Heart right ventricle (tissue), 16 donors: ENCODE measurements around the gene TCERG1L. TPM values are rescaled to one million over a fixed set of nuclear protein-coding genes. Genes with fewer than 3 reads are reported as not detected.

Source experiments
- ATAC-seq, 8 donors: fragments of 200-7000 bp; cut with Tn5 transposase; one replicate each; pipeline ENCODE4 v1.9.1; 2020; ENCODE audit warnings: mild to moderate bottlenecking in 8 of 8, moderate library complexity in 8 of 8, moderate number of reproducible peaks in 1 of 8
- DNase-seq, 2 donors: peaks; one replicate each; pipeline ENCODE4 v3.0.0-alpha.2; 2020
- H3K27ac ChIP-seq, 10 donors: fragments of 200-600 bp; sonication (generic) in 2 of 10; one replicate each; pipeline versions ENCODE4 v1.5.0 to v1.8.0; 2020 to 2022; ENCODE audit warnings: mild to moderate bottlenecking in 3 of 10
- H3K27me3 ChIP-seq, 7 donors: fragments of 200-600 bp; one replicate each; pipeline ENCODE4 v1.8.0; 2021 to 2022; ENCODE audit warnings: mild to moderate bottlenecking in 2 of 7
- H3K36me3 ChIP-seq, 9 donors: fragments of 200-600 bp; sonication (generic) in 1 of 9; one replicate each; pipeline versions ENCODE4 v1.5.0 to v1.8.0; 2020 to 2022; ENCODE audit warnings: mild to moderate bottlenecking in 2 of 9
- H3K4me1 ChIP-seq, 9 donors: fragments of 200-600 bp; sonication (generic) in 1 of 9; one replicate each; pipeline versions ENCODE4 v1.5.0 to v1.8.0; 2020 to 2022; ENCODE audit warnings: mild to moderate bottlenecking in 4 of 9
- H3K4me3 ChIP-seq, 10 donors: fragments of 200-600 bp; sonication (generic) in 2 of 10; one replicate each; pipeline versions ENCODE4 v1.5.0 to v1.8.0; 2020 to 2022; ENCODE audit warnings: mild to moderate bottlenecking in 7 of 10, moderate library complexity in 2 of 10
- H3K9me3 ChIP-seq, 11 donors: fragments of 200-600 bp in 10 of 11; sonication (generic) in 2 of 11; one replicate each; pipeline versions ENCODE4 v1.5.0 to v1.8.0; 2013 to 2022; ENCODE audit warnings: mild to moderate bottlenecking in 2 of 11, control low read depth in 1 of 11, moderate library complexity in 1 of 11
- WGBS, 2 donors: extraction: QIAGEN DNeasy Blood & Tissue Kit; methylation state at CpG; one replicate each; pipeline ENCODE4 v1.1.7; 2013; ENCODE audit warnings: inconsistent platforms in 1 of 2; 5-methylcytosine and 5-hydroxymethylcytosine counted together
- intact Hi-C, 10 donors: fragments of 100-400 bp; cut with DNase I; formaldehyde crosslinking; loops; one replicate each; pipeline versions ENCODE4 v1.11.1 to v1.14.2; 2022
- polyA plus RNA-seq, 2 donors: library from polyadenylated mRNA; stranded (reverse); fragments of 200-250 nt; gene quantifications; one replicate each; pipeline ENCODE4 v1.2.3, GENCODE V29; 2013
- total RNA-seq, 10 donors: library from RNA; stranded (reverse); fragmentation: NEBNext Ultra II Directional in 3 of 10; extraction: Animal tissue kit (Norgen Biotek cat#: 25700) in 3 of 10; gene quantifications; one replicate each; pipeline versions ENCODE4 v1.2.1 to v1.2.4, GENCODE V29; 2021 to 2023
- TF ChIP-seq, protein P1 (sequence below), 9 donors: fragments of 200-600 bp; sonication (generic) in 2 of 9; IDR thresholded peaks; one replicate each; pipeline versions ENCODE4 v1.5.0 to v1.8.0; 2021 to 2022; ENCODE audit warnings: antibody characterized with exemption in 9 of 9, mild to moderate bottlenecking in 5 of 9, moderate library complexity in 1 of 9
- donor health status: Arrhythmogenic right ventricular cardiomyopathy.
- donor health status: ischemic (EF 13 %, LVEDD 7.1; RV severe dilation, severe dysfunction).
- donor health status: healthy with polysubstance abuse.
- donor health status: DM: no; HTN: yes; CAD: no.
- donor health status: DM: no; HTN: no; CAD: no.
- donor health status: ischemic (EF 25% LVEDD 6.9; RV normal size, moderate dysfunction).
- donor health status: ischemic (EF 25% LVEDD 5.7; RV mildly dilated, moderate dysfunction).
- donor health status: healthy.
- donor health status: DM: yes; HTN: yes; CAD: no.
- donor health status: Ischemic cardiomyopathy.
- donor health status: ischemic (EF 35%, LVEDD 5.7; RV mildly dilated, moderate dysfunction).
- donor health status: nonischemic (EF 11% LVEDD 7.7; RV severe dilation, severe dysfunction).
- donor health status: DM: yes; HTN: yes; CAD: no.
- donor health status: PGD.
- donor health status: ischemic (EF 29% LVEDD 5.4; RV normal size, mild dysfunction).
- donor health status: nonischemic (EF 23%, LVEDD 6.1; RV moderate dilation, normal function).

Gene TCERG1L
- total and polyA plus RNA-seq, 12 donors, result 0.09 TPM; not detected in 10

DNA sequence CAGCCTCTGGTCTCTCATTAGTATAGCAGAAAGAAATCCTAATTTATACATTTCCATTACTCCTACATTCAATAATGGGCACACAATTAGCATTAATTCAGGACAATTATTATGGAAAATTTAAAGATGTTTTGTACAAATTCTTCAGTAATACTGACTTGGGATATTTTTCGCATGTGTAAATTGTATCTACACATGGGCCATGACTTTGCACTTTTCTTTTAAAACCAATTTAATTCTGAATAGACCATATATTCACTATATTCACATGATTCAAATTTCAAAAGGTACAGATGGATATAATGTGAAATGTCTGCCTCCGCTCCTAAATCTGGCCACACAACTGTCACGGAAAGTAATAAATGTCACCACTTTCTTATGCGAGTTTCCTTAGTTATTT, 123.0 kb downstream of the TCERG1L start:
- Histone ChIP-seq H3K4me3 (no peak overlapping the region), H3K27ac (no peak overlapping the region), H3K36me3 (no peaks in the 10 kb centered on the region), H3K9me3 (peaks cover 0 to 18% (median 7%) of the 10 kb centered on the region in 11 donors), H3K27me3 (peaks cover 0 to 36% (median 9%) of the 10 kb centered on the region in 7 donors), H3K4me1 (no peaks in the 10 kb centered on the region)
- ATAC-seq (no peak), DNase-seq (no peak)
- intact Hi-C loops, result no loop called here
- TF ChIP-seq, protein P1, sequence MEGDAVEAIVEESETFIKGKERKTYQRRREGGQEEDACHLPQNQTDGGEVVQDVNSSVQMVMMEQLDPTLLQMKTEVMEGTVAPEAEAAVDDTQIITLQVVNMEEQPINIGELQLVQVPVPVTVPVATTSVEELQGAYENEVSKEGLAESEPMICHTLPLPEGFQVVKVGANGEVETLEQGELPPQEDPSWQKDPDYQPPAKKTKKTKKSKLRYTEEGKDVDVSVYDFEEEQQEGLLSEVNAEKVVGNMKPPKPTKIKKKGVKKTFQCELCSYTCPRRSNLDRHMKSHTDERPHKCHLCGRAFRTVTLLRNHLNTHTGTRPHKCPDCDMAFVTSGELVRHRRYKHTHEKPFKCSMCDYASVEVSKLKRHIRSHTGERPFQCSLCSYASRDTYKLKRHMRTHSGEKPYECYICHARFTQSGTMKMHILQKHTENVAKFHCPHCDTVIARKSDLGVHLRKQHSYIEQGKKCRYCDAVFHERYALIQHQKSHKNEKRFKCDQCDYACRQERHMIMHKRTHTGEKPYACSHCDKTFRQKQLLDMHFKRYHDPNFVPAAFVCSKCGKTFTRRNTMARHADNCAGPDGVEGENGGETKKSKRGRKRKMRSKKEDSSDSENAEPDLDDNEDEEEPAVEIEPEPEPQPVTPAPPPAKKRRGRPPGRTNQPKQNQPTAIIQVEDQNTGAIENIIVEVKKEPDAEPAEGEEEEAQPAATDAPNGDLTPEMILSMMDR (IDR thresholded peaks at IDR 0.05), result no peak
- 94 to 96% methylated on average over 4 of the region's 4 CpGs for WGBS, 2 donors

DNA sequence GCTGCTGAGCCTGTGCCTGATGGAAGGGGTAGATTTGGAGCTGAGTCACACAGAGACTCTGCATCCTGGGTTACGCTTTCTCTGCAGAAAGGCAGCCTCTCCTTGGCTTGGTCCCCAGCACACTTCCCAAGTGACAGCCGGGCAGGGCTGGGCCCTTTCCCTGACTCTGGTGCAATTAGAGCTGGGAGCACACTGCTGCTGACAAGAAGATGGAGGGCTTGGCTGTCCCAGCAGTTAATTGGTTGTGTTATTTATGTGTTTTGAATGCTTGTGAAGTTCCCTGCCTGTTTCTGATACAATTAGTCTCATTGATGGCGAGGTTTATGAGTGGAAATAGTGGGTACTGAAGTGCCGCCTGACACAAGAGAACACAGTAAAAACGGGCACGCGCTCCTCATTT, 123.6 kb downstream of the TCERG1L start:
- Histone ChIP-seq H3K4me1 (no peaks in the 10 kb centered on the region), H3K27ac (no peak overlapping the region), H3K27me3 (peaks cover 0 to 38% (median 9%) of the 10 kb centered on the region in 7 donors), H3K9me3 (peaks cover 0 to 15% (median 6%) of the 10 kb centered on the region in 11 donors), H3K36me3 (no peaks in the 10 kb centered on the region), H3K4me3 (no peak overlapping the region)
- no peak for ATAC-seq
- intact Hi-C loops, result no loop called here
- TF ChIP-seq, protein P1 (IDR thresholded peaks at IDR 0.05), result no peak
- WGBS, 2 donors, result 81 to 82% methylated on average over 7 of the region's 7 CpGs
- DNase-seq, result no peak

DNA sequence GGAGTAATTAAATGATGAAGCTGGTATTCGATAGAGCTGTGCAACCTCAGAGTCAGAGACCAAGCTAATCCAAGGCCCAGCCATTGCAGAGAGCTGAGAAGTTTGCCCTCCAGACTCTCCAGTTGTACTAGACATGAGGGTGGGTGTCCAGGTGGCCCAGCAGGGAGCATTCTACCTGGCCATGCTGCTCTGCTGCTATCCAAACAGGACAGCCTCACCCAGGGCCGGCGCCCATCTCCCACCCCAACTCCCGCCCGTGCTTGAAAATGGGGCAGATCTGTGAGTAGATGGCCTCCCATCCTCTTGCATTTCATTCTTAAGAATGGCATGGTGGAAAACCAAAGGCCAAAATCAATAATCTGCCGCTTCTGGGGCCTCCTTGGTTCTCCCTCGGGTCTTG, 124.2 kb downstream of the TCERG1L start:
- intact Hi-C loops, result no loop called here
- no peak overlapping the region for H3K27ac ChIP-seq
- ATAC-seq (no peak), DNase-seq (no peak)
- no peaks in the 10 kb centered on the region for H3K36me3 ChIP-seq
- peaks cover 0 to 10% (median 2%) of the 10 kb centered on the region in 11 donors for H3K9me3 ChIP-seq
- no peak overlapping the region for H3K4me3 ChIP-seq
- no peaks in the 10 kb centered on the region for H3K4me1 ChIP-seq
- TF ChIP-seq, protein P1 (IDR thresholded peaks at IDR 0.05), result no peak
- 81 to 86% methylated on average over 7 of the region's 7 CpGs for WGBS, 2 donors
- peaks cover 0 to 38% (median 9%) of the 10 kb centered on the region in 7 donors for H3K27me3 ChIP-seq

DNA sequence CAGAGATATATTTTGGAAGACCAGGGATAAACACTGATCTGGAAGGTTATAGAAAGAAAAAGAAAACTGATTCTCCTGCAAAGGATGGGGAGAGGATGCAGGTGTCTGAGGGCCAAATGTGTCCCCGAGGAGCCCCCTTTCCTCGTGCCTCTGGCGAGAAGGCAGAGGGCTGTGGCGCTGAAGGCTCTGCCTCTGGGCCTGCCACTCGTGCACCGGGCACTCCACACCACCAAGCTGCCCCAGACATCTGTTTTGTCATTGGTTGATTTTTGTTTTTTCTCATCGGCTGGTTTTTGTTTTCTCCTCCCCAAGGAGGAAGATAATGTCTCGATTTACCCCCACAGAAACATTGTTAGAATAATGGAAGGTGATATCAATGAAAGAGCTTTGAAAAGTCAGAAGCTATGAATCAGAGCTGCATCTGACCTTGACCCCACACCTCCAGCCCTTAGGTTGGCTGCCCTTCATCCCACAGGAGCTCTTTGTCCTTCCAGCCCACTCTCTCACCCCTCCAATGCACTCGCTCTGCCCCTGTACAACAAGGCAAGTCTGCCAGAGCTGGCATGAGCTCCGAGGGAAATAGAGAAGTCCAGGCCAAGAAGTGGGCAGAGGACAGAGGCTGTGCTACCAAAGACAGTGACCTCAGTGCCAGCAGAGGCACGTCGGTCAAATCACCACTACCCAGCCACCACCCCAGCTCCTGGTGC, 124.8 kb downstream of the TCERG1L start:
- H3K27me3 ChIP-seq, result peaks cover 0 to 38% (median 9%) of the 10 kb centered on the region in 7 donors
- ATAC-seq (no peak), DNase-seq (no peak)
- intact Hi-C loops, result no loop called here
- 88 to 89% methylated on average over 12 of the region's 12 CpGs for WGBS, 2 donors
- no peaks in the 10 kb centered on the region for H3K36me3 ChIP-seq
- H3K27ac ChIP-seq, result no peak overlapping the region
- TF ChIP-seq, protein P1 (IDR thresholded peaks at IDR 0.05), result no peak
- H3K4me3 ChIP-seq, result no peak overlapping the region
- H3K4me1 ChIP-seq, result no peaks in the 10 kb centered on the region
- H3K9me3 ChIP-seq, result peaks cover 0 to 6% (median 0%) of the 10 kb centered on the region in 11 donors
